Dendritic cell treated with granulocyte-macrophage colony-stimulating factor and Interleukin-4, amounts not matched to agents 40 ng/mL and 50 ng/mL, for 4 days (primary cell): Measurements from ENCODE around the gene RABGEF1.
"Not testable (repeated sequence)": the region's sequence is repeated elsewhere in the genome, so short reads cannot be mapped to it uniquely, and the experiment has no call there.

Experiments used
- H3K27ac Mint-ChIP-seq: one replicate; pipeline ENCODE4 v1.8.0; 2022; ENCODE audit warnings: mild to moderate bottlenecking, mixed read lengths
- H3K27me3 Mint-ChIP-seq: one replicate; pipeline ENCODE4 v1.8.0; 2022; ENCODE audit warnings: mild to moderate bottlenecking, mixed read lengths
- H3K36me3 Mint-ChIP-seq: one replicate; pipeline ENCODE4 v1.8.0; 2022; ENCODE audit warnings: low read depth, mixed read lengths
- H3K4me1 Mint-ChIP-seq: one replicate; pipeline ENCODE4 v1.8.0; 2022; ENCODE audit warnings: low read depth, mixed read lengths
- H3K4me3 Mint-ChIP-seq: one replicate; pipeline ENCODE4 v1.8.0; 2022; ENCODE audit warnings: mild to moderate bottlenecking, moderate library complexity, mixed read lengths
- H3K9me3 Mint-ChIP-seq: one replicate; pipeline ENCODE4 v1.8.0; 2022; ENCODE audit warnings: mixed read lengths
- intact Hi-C: fragments of 100-400 bp; cut with micrococcal nuclease; formaldehyde crosslinking; loops from one replicate; pipeline ENCODE4 v1.15.0; 2022

RABGEF1 gene

DNA sequence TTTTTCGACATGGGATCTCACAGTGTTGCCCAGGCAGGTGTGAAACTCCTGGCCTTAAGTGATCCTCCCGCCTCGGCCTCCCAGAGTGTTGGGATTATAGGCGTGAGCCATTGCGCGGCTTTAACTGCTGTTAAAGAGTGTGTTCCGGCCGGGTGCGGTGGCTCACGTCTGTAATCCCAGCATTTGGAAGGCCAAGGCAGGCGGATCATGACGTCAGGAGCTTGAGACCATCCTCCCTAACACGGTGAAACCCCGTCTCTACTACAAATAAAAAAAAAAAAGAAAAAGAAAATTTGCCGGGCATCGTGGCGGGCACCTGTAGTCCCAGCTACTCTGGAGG lies 1.1 kb downstream of the RABGEF1 start:
- H3K27ac Mint-ChIP-seq: peak overlapping the region; percentile 99
- peaks cover 45% of the 10 kb centered on the region for H3K36me3 Mint-ChIP-seq

DNA sequence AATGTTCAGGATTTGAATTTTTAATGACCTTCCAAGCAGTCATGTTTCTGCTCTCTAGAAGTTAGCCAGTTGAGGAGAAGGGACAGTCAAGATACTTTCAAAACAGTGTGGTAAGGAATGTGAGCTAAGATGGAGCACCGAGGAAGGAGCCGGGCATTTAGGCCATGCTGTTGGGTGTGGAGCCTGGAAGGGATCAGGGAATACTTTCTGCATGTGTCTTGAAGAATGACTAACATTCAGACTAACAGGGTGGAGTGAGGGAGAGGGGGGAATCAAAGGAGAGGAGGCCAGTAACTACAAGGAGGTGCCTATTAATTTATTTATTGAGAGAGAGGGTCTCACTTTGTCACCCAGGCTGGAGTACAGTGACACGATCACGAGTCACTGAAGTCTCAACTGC lies 1.8 kb downstream of the RABGEF1 start:
- Mint-ChIP-seq H3K4me1 (peaks cover 34% of the 10 kb centered on the region), H3K27ac (peak overlapping the region; percentile 99), H3K36me3 (peaks cover 41% of the 10 kb centered on the region)
- intact Hi-C loops, H3K9me3 Mint-ChIP-seq, H3K4me3 Mint-ChIP-seq, H3K27me3 Mint-ChIP-seq: not testable (repeated sequence)

More for the DNA sequence above, 1.1 kb downstream of the RABGEF1 start:
- Mint-ChIP-seq H3K27me3 (no peaks in the 10 kb centered on the region), H3K9me3 (no peaks in the 10 kb centered on the region), H3K4me3 (peak overlapping the region; percentile 96), H3K4me1 (peaks cover 40% of the 10 kb centered on the region)
- intact Hi-C loops: no loop called here

DNA sequence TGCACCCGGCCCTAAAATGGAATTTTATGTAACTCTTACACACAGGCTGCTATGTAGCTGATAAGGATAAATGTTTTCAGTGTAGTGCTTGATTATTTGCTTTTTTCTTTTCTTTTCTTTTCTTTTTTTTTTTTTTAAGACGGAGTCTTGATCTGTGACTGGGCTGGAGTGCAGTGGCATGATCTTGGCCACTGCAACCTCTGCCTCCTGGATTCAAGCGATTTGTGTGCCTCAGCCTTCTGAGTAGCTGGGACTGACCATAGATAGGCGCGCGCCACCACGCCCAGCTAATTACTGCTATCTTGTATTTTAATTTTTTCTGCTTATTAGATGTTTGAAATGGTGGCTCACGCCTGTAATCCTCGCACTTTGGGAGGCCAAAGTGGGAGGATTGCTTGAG lies 3.4 kb downstream of the RABGEF1 start:
- Mint-ChIP-seq H3K4me1 (peaks cover 26% of the 10 kb centered on the region), H3K4me3 (no peak overlapping the region), H3K27ac (peak overlapping the region; percentile 27), H3K27me3 (no peaks in the 10 kb centered on the region), H3K9me3 (no peaks in the 10 kb centered on the region), H3K36me3 (peaks cover 39% of the 10 kb centered on the region)
- intact Hi-C loops: no loop called here

DNA sequence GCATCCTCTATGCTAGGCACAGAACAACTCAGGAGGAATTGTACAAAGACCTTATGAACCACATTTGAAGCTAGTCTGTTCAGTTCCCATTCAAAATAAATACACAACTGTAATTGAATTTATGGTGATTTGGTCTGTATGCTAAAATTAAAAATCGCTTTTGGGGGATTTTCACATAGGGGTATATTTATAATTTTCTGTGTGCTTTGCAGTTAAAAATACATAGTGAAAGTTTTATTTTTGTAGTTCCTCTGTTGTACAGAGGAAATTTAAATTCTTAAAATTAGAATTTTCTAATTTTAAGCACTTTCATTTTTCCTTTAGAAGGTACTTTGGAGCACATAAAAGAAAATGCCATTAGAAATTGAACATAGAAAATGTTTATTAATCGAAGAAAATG lies 6.9 kb downstream of the RABGEF1 start:
- no peak overlapping the region for H3K27ac Mint-ChIP-seq
- H3K4me1 Mint-ChIP-seq: peaks cover 10% of the 10 kb centered on the region
- peaks cover 21% of the 10 kb centered on the region for H3K36me3 Mint-ChIP-seq
- H3K4me3 Mint-ChIP-seq: no peak overlapping the region
- H3K27me3 Mint-ChIP-seq: no peaks in the 10 kb centered on the region
- H3K9me3 Mint-ChIP-seq: no peaks in the 10 kb centered on the region
- intact Hi-C loops: no loop called here

DNA sequence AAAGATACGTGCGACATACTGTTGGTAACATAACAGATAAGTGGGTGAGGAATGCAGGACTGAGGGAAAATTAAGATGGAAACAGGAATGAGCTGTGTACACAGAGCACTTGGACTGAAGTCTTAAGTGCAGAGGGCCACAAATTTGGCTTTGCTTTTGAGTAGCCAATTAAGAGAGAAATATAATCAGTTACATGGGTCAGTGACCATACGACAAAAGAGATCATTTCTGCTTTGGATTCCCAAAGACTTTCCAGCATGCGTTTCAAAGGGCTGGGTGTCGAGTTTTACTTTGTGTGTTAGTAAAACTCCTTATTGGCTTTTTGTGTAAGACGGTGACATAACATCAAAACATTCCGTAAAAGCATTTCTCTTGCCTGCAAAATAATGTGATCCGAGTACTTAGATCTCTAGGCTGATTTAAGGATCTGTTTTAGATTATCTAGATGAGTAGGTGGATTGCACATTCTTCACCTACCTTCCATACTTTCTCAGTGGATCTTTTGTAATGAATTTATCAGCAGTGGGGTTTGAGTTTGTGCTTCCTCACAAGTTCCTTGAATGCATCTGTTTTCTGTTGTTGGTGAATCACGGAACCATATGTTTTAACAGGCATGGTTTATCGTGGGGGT lies 7.5 kb downstream of the RABGEF1 start:
- no peak overlapping the region for H3K27ac Mint-ChIP-seq
- no peaks in the 10 kb centered on the region for H3K27me3 Mint-ChIP-seq
- no peak overlapping the region for H3K4me3 Mint-ChIP-seq
- peaks cover 21% of the 10 kb centered on the region for H3K36me3 Mint-ChIP-seq
- intact Hi-C loops: no loop called here
- H3K9me3 Mint-ChIP-seq: no peaks in the 10 kb centered on the region
- peaks cover 6% of the 10 kb centered on the region for H3K4me1 Mint-ChIP-seq

DNA sequence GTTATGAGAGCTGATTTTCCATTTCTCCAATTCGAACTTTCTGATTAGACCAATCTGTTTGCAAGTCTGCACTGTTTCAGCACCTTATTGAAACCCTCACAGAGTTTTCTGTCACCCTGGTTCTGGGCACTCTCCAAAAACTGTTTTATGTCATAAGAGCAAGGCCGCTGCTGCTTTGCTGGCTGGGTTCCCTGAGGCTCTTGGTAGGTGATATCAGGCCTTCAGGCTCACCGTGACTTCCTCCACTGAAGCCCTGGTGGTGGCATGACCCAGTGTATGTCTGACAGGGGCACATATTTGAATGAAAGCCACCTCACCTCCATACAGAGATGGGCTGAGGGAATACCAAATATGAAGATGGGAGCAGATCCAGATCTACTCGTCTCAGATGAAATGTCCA lies 8.3 kb downstream of the RABGEF1 start:
- Mint-ChIP-seq H3K27me3 (no peaks in the 10 kb centered on the region), H3K9me3 (no peaks in the 10 kb centered on the region), H3K36me3 (peaks cover 20% of the 10 kb centered on the region), H3K4me1 (peaks cover 6% of the 10 kb centered on the region), H3K27ac (no peak overlapping the region), H3K4me3 (no peak overlapping the region)
- intact Hi-C loops: no loop called here

DNA sequence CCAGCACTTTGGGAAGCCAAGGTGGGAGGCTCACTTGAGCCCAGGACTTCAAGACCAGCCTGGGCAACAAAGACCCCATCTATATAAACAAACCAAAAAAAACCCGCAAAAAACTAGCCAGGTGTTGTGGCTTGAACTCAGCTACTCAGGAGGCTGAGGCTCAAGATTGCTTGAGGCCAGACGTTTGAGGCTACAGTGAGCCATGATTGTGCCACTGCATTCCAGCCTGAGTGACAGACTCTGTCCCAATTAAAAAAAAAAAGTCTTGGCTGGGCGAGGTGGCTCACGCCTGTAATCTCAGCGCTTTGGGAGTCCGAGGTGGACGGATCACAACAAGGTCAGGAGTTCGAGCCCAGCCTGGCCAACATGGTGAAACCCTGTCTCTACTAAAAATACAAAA lies 11.4 kb downstream of the RABGEF1 start:
- Mint-ChIP-seq H3K4me3 (no peak overlapping the region), H3K9me3 (no peaks in the 10 kb centered on the region), H3K27me3 (no peaks in the 10 kb centered on the region), H3K27ac (no peak overlapping the region), H3K36me3 (peaks cover 6% of the 10 kb centered on the region), H3K4me1 (peaks cover 14% of the 10 kb centered on the region)
- intact Hi-C loops: no loop called here

DNA sequence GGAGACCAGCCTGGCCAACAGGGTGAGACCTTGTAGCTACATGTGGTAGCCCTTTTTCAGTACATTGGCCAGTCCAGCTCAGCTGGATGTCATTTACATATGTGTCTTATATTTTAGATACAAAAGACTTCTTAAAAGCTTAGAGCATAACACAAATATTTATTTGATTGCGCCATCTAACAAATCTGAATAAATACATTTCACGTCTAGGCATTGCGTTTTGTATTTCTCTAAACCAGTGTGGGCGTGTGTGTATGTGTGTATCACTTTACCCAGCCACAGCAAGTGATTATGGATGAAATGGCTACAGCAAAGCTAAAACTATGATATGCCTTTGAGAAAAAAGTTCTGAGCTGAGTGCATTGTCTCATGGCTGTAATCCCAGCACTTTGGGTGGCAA lies 14.0 kb downstream of the RABGEF1 start:
- H3K4me1 Mint-ChIP-seq: peaks cover 23% of the 10 kb centered on the region
- no peaks in the 10 kb centered on the region for H3K9me3 Mint-ChIP-seq

DNA sequence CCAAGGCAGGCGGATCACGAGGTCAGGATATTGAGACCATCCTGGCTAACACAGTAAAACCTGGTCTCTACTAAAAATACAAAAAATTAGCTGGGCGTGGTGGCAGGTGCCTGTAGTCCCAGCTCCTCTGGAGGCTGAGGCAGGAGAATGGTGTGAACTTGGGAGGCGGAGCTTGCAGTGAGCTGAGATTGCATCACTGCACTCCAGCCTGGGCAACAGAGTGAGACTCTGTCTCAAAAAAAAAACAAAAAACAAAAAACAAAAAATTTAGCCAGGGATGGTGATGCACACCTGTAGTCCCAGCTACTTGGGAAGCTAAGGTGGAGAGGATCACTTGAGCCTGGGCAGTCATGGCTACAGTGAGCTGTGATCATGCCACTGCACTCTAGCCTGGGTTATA lies 14.5 kb downstream of the RABGEF1 start:
- H3K4me1 Mint-ChIP-seq: peaks cover 28% of the 10 kb centered on the region
- H3K27me3 Mint-ChIP-seq, H3K27ac Mint-ChIP-seq, H3K36me3 Mint-ChIP-seq, intact Hi-C loops, H3K9me3 Mint-ChIP-seq, H3K4me3 Mint-ChIP-seq: not testable (repeated sequence)

More for the DNA sequence above, 14.0 kb downstream of the RABGEF1 start:
- Mint-ChIP-seq H3K4me3 (no peak overlapping the region), H3K27me3 (no peaks in the 10 kb centered on the region), H3K36me3 (peaks cover 5% of the 10 kb centered on the region), H3K27ac (no peak overlapping the region)
- intact Hi-C loops: no loop called here

DNA sequence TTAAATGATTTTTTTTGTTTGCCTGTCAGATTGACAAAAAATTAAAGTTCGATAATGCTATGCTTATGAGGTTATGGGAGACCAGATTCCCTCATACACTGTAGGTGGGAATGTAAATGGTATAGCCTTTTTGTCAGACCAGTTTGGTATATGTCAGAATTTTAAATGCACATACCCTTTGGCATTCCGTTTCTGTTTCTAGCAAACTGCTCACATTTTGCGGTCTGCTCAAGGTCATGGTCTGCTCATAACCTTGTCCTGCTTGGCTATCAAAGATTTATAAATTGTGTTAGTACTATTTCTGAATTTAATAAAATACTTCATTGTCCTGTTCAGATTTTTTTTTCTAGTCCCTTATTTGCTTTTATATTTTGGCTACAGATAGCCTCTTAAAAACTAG lies 15.7 kb downstream of the RABGEF1 start:
- H3K27ac Mint-ChIP-seq, intact Hi-C loops, H3K9me3 Mint-ChIP-seq, H3K36me3 Mint-ChIP-seq, H3K27me3 Mint-ChIP-seq, H3K4me3 Mint-ChIP-seq: not testable (repeated sequence)
- peaks cover 33% of the 10 kb centered on the region for H3K4me1 Mint-ChIP-seq

DNA sequence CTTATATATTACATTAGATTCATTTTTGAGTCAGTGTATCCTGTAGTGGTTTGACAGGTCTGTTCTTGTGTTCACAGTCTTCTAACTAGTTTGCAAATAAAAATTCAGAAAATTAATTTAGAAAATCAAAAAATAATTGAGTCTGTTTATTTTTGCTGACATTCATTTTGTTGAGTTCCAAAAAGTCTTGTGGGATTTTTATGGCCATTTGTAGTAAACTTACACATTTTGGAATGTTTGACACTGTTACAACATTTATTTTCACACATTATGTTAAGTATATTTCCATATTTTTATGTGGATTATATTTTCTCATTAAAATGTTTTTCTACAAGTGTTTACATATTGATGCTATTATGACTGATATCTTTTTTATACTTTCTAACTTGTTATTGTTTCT lies 16.4 kb downstream of the RABGEF1 start:
- H3K27me3 Mint-ChIP-seq: no peaks in the 10 kb centered on the region
- H3K36me3 Mint-ChIP-seq: peaks cover 5% of the 10 kb centered on the region
- H3K4me3 Mint-ChIP-seq: no peak overlapping the region
- peaks cover 33% of the 10 kb centered on the region for H3K4me1 Mint-ChIP-seq
- no peak overlapping the region for H3K27ac Mint-ChIP-seq
- H3K9me3 Mint-ChIP-seq: no peaks in the 10 kb centered on the region
- intact Hi-C loops: no loop called here

DNA sequence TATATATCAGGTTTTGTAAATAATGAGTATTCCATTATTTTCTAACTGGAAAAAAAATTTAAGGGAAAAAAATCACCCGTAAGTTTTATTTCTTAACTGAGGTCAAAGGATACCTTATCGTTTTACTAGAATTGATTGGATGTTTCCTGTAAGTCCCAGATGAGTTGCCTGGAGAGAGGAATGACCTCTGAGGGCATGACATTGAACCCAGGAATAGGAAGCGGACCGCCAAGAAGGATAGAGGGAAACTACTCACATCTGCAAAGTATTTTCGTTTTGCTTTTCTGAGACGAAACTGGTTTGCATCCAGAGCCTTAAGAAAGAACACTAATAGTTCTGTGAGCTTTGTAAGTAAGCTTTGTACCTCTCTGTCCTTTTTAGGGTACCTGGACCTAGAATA lies 17.4 kb downstream of the RABGEF1 start:
- Mint-ChIP-seq H3K27me3 (no peaks in the 10 kb centered on the region), H3K4me1 (peaks cover 33% of the 10 kb centered on the region), H3K4me3 (no peak overlapping the region), H3K27ac (peak overlapping the region; percentile 75), H3K36me3 (peaks cover 12% of the 10 kb centered on the region), H3K9me3 (no peaks in the 10 kb centered on the region)
- intact Hi-C loops: no loop called here

DNA sequence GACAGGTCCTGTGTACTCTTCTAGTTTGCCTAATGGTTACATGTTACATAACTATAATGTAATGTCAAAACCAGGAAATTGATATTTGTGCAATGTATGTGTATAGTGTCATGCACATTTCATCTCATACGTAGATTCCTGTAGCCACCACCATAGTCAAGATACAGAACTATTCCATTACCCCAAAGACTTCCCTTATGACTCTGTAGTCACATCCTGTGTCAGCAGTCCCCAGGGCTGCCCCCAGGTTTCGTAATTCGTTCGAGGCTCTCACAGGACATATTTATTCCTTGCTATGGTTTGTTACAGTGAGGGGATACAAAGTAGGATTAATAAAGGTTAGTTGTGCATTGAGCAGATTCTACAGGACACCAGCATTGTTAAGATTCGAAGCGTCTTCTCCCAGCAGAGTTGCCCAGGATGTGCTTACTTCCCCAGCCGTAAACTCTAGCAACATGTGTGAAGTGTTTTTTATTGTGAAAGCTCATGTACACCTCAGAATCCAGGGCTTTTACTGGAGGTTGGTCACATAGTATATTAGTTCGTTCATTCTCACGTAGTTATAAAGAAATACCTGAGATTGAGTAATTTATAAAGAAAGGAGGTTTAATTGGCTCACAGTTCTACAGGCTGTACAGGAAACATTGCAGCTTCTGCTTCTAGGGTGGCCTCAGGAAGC lies 18.6 kb downstream of the RABGEF1 start:
- Mint-ChIP-seq H3K4me1 (peaks cover 33% of the 10 kb centered on the region), H3K4me3 (no peak overlapping the region), H3K36me3 (peaks cover 19% of the 10 kb centered on the region), H3K27ac (peak overlapping the region; percentile 75), H3K27me3 (no peaks in the 10 kb centered on the region), H3K9me3 (peaks cover 9% of the 10 kb centered on the region)
- intact Hi-C loops: no loop called here

DNA sequence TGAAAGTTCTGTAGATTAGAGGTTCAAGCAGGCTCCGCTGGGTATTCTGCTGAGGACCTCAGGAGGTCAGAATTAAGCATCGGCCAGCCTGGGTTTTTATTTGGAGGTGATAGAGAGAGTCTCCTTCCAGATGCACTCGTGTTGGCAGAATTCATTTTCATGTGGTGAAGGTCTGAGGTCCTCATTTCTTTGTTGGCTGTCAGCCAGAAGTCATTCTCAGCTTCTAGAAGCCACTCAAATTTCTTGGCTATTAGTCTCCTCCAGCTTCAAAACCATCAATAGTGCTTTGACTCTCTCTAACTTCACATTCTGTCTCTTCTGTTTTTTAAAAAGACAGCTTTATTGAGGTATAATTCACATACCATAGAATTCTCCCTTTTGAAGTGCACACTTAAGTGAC lies 22.6 kb downstream of the RABGEF1 start:
- H3K9me3 Mint-ChIP-seq, H3K27me3 Mint-ChIP-seq, H3K27ac Mint-ChIP-seq, intact Hi-C loops, H3K4me3 Mint-ChIP-seq: not testable (repeated sequence)
- H3K36me3 Mint-ChIP-seq: peaks cover 19% of the 10 kb centered on the region
- H3K4me1 Mint-ChIP-seq: peaks cover 26% of the 10 kb centered on the region
